Measurements from ENCODE around the gene UQCR10.

DNA sequence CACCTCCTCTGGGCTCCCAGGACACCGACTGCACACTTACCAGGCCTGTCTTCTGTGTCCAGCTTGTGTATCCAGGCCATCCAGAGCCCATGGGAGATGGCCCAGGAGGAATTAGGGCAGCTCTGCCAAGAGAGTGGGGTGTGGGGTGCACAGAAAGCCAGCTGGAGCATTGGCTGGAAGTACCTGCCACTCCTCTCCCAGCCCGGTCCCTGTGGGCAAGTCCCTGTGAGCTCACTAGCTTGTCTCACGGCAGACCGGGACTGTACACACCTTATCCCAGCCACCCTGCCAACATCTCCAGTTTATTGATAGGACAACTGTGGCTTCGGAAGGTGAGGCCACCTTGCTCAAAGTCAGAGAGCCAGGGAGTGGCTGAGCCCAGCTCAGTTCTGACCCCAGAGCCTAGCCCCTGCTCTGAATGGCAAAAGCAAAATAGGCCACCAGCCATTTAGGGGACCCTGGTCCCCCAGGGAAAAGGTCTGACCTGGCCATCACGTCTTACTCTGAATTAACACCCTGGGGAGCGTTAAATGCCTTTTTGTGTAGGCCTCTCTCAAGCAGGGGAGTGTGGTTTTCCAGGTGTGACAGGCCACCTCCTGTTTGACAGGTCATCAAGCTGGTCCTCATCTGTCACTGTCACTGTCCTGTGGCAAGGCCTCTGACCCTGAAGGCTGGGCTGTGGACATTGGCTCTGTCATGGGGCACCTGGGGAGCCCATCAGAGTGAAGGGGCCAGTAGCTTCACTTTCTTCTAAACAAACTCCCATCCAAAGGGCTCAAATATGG, 15.1 kb downstream of the UQCR10 start:
- TF ChIP-seq, protein P1, sequence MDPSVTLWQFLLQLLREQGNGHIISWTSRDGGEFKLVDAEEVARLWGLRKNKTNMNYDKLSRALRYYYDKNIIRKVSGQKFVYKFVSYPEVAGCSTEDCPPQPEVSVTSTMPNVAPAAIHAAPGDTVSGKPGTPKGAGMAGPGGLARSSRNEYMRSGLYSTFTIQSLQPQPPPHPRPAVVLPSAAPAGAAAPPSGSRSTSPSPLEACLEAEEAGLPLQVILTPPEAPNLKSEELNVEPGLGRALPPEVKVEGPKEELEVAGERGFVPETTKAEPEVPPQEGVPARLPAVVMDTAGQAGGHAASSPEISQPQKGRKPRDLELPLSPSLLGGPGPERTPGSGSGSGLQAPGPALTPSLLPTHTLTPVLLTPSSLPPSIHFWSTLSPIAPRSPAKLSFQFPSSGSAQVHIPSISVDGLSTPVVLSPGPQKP (IDR thresholded peaks at IDR 0.05; ENCODE audit: borderline replicate concordance, low read depth, low read length), result no peak
- no peak for TF ChIP-seq CTCF (conservative IDR thresholded peaks at IDR 0.05; ENCODE audit: low read depth, low read length)
- TF ChIP-seq POLR2A (IDR thresholded peaks at IDR 0.05; ENCODE audit: low read depth, low read length), result no peak
